ENCODE data around the gene ANKRA2. TPM values are rescaled to one million over a fixed set of nuclear protein-coding genes. Genes with fewer than 3 reads are reported as not detected.
A peak's percentile ranks its signal among the peaks of the same experiment; 100 is the strongest.

Gene ANKRA2
- total and polyA plus RNA-seq, 9 of the 15 experiments (the other 6 are each of a cell fraction or from before 2014, with no cell fraction given), result 7.9 to 28.7 (median 12.8) TPM

DNA sequence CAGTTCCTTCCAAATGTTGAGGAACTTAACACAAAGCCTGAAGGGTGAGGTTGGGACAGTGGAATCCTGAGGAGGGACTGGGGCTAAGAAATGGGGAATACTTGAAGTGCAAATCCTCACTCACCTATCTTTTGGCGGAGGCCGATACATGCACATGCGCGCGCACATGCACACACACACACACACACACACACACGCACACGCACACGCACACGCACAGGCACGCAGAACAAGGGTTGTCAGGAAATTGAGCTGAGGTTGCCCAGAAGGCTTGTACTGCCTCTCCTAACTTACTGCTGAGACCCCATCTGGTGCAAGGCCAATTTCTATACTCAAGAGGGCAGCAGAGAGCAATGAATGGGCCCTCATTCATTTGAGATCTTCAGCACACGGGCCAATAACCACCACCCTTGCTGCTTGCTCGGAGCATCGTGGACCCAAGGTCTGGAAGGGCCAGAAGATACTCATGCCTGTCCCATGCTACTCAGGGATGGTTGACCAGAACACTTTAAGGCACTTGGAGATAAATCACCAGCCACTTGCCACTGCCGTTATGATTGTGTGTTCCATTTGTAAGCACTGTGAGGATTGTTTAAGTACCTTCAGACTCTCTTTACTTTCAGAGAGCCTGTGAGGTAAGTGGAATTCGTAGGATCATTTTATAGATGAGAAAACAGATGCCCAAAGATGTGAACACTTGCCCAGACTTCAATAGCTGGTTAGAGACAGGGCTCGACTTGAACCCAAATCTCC, 45.7 kb downstream of the ANKRA2 start:
- in situ Hi-C loops (cut with MboI) (no loop called here), intact Hi-C loops (cut with micrococcal nuclease) (loop anchor here (1.0 to 10.0 kb wide), 5 partner anchors 17 to 273 kb away; no protein-coding TSS in a partner anchor)
- H3K9ac ChIP-seq (ENCODE audit: insufficient read depth in 1 of 2, low read depth in 2 of 2, low read length in 2 of 2), result no peak overlapping the region
- H3K79me2 ChIP-seq (ENCODE audit: control insufficient read depth, insufficient read depth, low read length), result no peaks in the 10 kb centered on the region
- H3K9me3 ChIP-seq (replicated peaks; ENCODE audit: control insufficient read depth, insufficient read depth, low read depth, low read length), result no peaks in the 10 kb centered on the region
- H3K4me1 ChIP-seq (replicated peaks in 1 of 2; ENCODE audit: control insufficient read depth in 2 of 2, insufficient read depth in 2 of 2, low read length in 2 of 2), result peaks cover 0 to 2% of the 10 kb centered on the region in 2 experiments; a peak in 1 of 5 replicates
- H3K4me2 ChIP-seq (ENCODE audit: insufficient read depth, low read length), result no peak overlapping the region; the same call in 1 of the 2 replicates
- WGBS (ENCODE audit: insufficient coverage, low coverage, missing lambda C conversion rate), result 14% methylated on average over 14 of the region's 16 CpGs
- H3K4me3 ChIP-seq, result no peak overlapping the region
- BruUV-seq (replicated peaks), result no TSS peak
- H3K27ac ChIP-seq (ENCODE audit: extremely low read depth, low read depth, low read length), result no peak overlapping the region
- FAIRE-seq (peak; percentile 98), ATAC-seq (peak; percentile 99), DNase-seq (ENCODE audit: extremely low read depth in 1 of 4, low spot score in 3 of 4) (peak; percentile 74 to 84 (median 80))
- no peaks in the 10 kb centered on the region for H3K36me3 ChIP-seq (ENCODE audit: control insufficient read depth, insufficient read depth, low read length)
- peak overlapping the region; percentile 67 for H2AFZ ChIP-seq (ENCODE audit: low read depth, low read length)
- ChIA-PET POLR2A (interaction anchor here (1.1 kb wide), 1 partner anchor 43 kb away, joined by 3 read pairs; no protein-coding TSS in a partner anchor), CTCF (ENCODE audit: low intra/inter-chr PET ratio) (interaction anchor here (0.6 to 2.4 kb wide), 7 partner anchors 9 to 272 kb away, joined by 3 to 14 read pairs (median 4); no protein-coding TSS in a partner anchor)
- H3K27me3 ChIP-seq (ENCODE audit: control insufficient read depth in 2 of 2, insufficient read depth in 2 of 2, low read length in 2 of 2), result peaks cover 0 to 6% of the 10 kb centered on the region in 2 experiments; a peak in 2 of 5 replicates
- H4K20me1 ChIP-seq (replicated peaks; ENCODE audit: control insufficient read depth, insufficient read depth, low read length), result no peaks in the 10 kb centered on the region
- no peaks in the 10 kb centered on the region for H3K9me1 ChIP-seq (ENCODE audit: control insufficient read depth, insufficient read depth, low read length)
- TF ChIP-seq, protein P1, sequence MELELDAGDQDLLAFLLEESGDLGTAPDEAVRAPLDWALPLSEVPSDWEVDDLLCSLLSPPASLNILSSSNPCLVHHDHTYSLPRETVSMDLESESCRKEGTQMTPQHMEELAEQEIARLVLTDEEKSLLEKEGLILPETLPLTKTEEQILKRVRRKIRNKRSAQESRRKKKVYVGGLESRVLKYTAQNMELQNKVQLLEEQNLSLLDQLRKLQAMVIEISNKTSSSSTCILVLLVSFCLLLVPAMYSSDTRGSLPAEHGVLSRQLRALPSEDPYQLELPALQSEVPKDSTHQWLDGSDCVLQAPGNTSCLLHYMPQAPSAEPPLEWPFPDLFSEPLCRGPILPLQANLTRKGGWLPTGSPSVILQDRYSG (tag; conservative IDR thresholded peaks at IDR 0.05; ENCODE audit: low read depth), result no peak
- TF ChIP-seq HLTF (IDR thresholded peaks at IDR 0.05) (no peak), SAFB2 (IDR thresholded peaks at IDR 0.05; ENCODE audit: borderline replicate concordance, low read depth, low read length, severe bottlenecking) (no peak), KDM2B (CRISPR knock-in tag; IDR thresholded peaks at IDR 0.05) (no peak), NCOA6 (IDR thresholded peaks at IDR 0.05) (no peak), CBFA2T3 (IDR thresholded peaks at IDR 0.05) (no peak), ARID2 (IDR thresholded peaks at IDR 0.05) (peak; percentile 49; the same call in 1 of the 2 replicates), SP1 (CRISPR knock-in tag; IDR thresholded peaks at IDR 0.05) (no peak), E2F6 (IDR thresholded peaks at IDR 0.05; ENCODE audit: borderline replicate concordance in 1 of 2, extremely low read depth in 1 of 2, insufficient read depth in 1 of 2, insufficient read length in 1 of 2, low read depth in 1 of 2, low read length in 1 of 2, poor library complexity in 1 of 2, severe bottlenecking in 1 of 2) (no peak), ZNF316 (IDR thresholded peaks at IDR 0.05) (0 out of 2 replicates have a peak, but pooled peaks have one; percentile 1), DPF2 (IDR thresholded peaks at IDR 0.05) (peak; percentile 42; the same call in 1 of the 2 replicates)
- TF ChIP-seq, protein P2, sequence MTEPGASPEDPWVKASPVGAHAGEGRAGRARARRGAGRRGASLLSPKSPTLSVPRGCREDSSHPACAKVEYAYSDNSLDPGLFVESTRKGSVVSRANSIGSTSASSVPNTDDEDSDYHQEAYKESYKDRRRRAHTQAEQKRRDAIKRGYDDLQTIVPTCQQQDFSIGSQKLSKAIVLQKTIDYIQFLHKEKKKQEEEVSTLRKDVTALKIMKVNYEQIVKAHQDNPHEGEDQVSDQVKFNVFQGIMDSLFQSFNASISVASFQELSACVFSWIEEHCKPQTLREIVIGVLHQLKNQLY (CRISPR knock-in tag; conservative IDR thresholded peaks at IDR 0.05), result no peak
